ENCODE results near the gene GPS2.

Gene GPS2

DNA sequence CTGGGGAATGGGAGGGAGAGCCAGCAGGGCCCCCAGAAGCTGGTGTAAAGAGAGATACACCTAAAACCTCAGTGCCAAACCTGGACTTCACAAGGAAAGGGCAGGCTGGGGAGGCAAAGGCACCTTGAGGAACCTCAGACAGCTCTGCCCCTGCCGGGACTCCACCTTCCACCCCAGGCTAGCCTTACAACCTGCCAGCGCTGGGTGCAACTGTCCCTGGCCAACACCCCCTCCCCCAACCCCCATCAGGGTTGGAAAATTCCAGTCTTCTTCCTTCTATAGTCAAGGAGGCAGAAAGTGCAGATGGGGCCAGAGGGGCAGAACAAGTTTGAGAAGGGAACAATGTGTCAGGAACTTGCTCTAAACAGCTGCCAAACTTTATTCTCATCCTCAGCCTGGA, 23.0 kb downstream of the GPS2 start:
- DNase-seq = no peak

GRCh38 chr17:7290685-7291084, 24.5 kb downstream of the GPS2 start:
- DNase-seq = no peak

DNA sequence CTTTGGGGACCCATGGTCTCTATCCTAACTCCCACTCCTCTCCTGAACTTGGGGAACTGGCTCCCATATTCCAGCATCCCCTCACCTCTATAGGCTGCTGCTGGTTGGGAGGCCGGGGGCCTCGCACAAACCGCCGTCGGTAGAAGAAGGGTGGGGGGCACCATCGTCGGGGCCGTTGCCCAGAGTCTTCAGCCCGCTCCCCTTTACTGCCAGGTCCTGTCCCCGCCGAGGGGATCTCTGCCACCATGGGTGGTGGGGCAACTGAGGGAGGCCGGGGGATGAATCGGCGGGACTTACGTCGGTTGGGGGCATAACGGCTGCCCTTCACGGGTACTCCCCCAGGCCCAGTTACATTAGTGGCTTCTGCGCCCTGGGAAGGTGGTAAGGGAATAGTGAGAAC, 25.0 kb downstream of the GPS2 start:
- no peak for DNase-seq

GRCh38 chr17:7289256-7290032, 25.7 kb downstream of the GPS2 start:
- no peak for DNase-seq

GRCh38 chr17:7285679-7286078, 29.5 kb downstream of the GPS2 start:
- no peak for DNase-seq

DNA sequence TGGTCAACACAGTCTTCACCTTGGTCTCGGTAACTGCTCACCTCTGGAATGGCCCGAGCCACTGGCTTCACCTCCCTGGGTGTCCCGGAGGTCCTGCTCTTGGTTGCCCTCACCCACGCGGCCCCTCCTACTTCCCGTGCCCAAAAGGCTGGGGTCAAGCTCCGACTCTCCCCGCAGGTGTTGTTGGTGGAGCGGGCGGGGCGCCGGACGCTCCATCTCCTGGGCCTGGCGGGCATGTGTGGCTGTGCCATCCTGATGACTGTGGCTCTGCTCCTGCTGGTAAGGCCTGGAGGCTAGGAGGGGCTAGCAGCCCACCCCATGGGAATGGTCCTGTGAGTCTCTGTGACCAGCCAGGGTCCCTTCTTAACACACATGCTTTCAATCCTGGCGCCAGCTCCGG, 30.2 kb downstream of the GPS2 start:
- DNase-seq = no peak

GRCh38 chr17:7283471-7284216, 31.5 kb downstream of the GPS2 start:
- DNase-seq = no peak

DNA sequence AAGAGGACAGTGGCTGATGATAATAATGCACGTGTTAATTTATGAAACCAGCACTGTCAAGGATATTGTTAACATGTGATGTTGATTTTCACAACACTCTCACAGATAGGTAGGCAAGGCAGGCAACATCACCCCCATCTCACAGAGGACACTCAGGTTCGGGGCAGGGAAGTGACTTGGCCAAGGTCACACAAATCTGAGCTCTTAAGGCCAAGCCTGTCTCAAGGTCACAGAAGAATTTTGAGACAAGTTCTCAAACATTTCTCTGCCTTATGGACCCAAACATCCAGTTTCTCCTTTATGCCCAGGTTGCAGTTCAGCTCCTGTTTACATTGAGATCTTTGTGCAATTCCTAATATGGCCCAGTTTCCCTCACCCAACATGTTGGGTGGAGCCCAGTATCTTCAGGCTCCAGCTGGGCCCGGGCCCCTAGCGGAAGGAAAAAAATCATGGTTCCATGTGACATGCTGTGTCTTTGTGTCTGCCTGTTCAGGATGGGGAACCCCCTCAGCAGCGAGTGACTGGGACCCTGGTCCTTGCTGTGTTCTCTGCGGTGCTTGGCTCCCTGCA, 32.3 kb downstream of the GPS2 start:
- no peak for DNase-seq

DNA sequence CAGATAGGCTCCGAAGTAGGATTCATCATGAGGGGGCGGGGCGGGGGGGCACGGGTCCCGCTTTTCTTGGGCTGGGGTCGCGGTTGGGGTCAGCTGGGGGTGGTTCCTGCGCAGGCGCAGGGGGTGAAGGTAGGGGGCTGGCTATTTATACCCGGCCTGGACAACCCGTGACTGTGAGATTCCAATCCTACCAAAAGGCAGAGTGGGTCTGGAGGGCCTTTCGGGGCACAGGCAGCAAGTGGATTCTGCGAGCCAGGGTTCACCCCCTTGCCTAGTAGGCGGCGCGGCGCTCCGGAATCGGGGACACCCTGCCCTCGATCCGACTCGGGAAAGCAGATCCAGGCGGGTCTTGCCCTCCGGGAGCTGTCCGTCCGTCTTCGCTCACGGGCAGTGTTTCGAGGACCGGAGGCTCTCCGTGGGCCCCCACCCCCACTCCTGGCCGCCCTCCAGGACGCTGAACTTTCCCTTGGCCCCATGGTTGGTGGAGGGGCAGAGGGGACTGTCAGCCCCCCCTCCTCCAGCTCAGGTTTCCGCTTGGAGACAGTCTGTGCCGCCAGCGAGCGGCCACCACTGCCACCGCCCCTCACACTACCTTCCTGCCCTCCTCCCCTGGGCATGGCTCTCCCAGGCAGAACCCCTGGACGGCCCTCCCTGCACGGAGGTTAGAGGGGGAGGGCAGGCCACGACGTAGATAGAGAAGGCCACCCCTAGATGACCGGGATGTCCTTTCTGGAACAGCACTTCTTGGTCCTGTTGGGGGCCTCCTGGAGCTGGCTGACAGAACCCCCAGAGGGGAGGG, 33.0 kb downstream of the GPS2 start:
- no peak for DNase-seq

DNA sequence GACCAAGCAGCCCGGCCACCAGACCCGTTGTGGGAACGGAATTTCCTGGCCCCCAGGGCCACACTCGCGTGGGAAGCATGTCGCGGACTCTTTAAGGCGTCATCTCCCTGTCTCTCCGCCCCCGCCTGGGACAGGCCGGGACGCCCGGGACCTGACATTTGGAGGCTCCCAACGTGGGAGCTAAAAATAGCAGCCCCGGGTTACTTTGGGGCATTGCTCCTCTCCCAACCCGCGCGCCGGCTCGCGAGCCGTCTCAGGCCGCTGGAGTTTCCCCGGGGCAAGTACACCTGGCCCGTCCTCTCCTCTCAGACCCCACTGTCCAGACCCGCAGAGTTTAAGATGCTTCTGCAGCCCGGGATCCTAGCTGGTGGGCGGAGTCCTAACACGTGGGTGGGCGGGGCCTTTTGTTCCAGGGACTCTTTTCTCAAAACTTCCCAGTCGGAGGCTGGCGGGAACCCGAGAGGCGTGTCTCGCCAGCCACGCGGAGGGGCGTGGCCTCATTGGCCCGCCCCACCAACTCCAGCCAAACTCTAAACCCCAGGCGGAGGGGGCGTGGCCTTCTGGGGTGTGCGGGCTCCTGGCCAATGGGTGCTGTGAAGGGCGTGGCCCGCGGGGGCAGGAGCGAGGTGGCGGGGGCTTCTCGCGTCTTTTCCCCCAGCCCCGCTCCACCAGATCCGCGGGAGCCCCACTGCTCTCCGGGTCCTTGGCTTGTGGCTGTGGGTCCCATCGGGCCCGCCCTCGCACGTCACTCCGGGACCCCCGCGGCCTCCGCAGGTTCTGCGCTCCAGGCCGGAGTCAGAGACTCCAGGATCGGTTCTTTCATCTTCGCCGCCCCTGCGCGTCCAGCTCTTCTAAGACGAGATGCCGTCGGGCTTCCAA, 33.8 kb downstream of the GPS2 start, which contains the start of gene SLC2A4:
SLC2A4 (plus strand) TSS at position 645 of the 879 bp plus-strand sequence; CDS start at position 862, 217 bp downstream.
- peak; percentile 79 for DNase-seq

GRCh38 chr17:7280519-7281073, 34.6 kb downstream of the GPS2 start:
- DNase-seq = peak; percentile 76

DNA sequence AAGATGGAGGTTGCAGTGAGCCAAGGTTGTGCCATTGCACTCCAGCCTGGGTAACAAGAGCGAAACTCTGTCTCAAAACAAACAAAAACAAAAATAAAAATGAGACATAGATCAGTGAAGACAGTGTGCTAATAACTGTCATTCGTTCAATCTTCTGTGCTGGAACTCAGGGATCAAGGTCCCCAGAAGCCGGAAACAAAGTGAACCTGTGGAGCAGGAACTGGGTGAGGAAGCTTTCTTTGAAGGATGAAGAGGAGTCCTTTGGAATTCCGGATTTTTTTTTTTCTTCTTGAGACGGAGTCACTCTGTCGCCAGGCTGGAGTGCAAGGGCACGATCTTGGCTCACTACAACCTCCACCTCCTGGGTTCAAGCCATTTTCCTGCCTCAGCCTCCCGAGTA, 35.7 kb downstream of the GPS2 start:
- DNase-seq = no peak

DNA sequence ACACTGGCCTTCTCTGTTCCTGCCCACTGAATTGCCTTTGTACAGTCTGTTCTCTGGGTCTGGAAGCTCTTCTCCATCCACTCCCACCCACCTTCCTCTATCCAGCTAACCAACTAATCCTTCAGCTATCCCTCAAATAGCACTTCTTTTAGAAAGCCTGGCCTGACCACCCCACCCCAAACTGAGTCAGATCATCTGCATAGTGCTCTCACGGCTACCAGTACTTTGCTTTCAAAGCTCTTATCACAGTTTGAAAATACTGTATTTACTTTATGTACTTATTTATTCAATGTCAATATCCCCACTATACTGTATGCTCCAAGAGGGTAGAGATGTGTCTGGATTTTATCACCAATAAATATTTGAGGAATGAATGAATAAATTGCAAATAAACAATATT, 48.4 kb downstream of the GPS2 start:
- no peak for DNase-seq

DNA sequence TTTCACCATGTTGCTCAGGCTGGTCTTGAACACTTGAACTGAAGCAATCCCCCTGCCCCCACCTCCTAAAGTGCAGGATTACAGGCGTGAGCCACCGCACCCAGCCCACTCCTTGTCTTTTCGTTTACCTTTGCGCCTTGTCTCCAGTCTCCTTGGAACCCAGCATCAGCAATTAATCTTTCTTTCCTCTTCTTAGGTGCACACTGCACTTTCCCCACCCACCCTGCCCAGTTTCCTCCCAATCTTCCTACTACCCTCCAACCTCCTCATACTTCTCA, 51.4 kb downstream of the GPS2 start:
- DNase-seq = no peak

GRCh38 chr17:7262935-7263800, 52.0 kb downstream of the GPS2 start:
- DNase-seq = no peak
